NT2/D1 (cell line): Measurements from ENCODE around the gene EDIL3.

Experiments used
- SUZ12 ChIP-seq: IDR thresholded peaks from 2 replicates; pipeline ENCODE4 v1.6.1; 2011; ENCODE audit not compliant: insufficient read length, insufficient read depth; ENCODE audit errors: extremely low read depth
- ZNF274 ChIP-seq: IDR thresholded peaks from 2 replicates; pipeline ENCODE4 v1.6.1; 2011; ENCODE audit warnings: mild to moderate bottlenecking, low read depth, low read length

DNA sequence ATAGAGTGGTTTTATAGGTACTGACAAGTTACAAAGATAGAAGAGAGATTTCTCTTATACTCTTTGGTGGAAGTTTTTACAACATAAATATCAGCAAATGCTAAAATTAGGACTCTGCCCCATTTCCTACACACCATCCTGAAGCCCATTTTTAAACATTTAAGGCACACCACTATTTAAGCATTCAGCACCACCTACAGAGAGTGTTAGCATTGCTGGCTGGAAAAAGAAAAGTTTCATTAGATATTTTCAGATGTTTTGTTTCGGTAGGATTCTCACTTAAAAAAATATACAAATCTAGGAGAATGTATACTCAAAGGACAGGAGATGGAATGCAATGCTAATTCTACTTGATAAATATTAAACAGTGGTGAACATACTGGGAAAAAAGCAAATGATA, 471.1 kb downstream of the EDIL3 start:
- TF ChIP-seq SUZ12, result no peak
- TF ChIP-seq ZNF274, result no peak
